OCI-M1 (cell line): ENCODE data around the gene NRGN.
A peak's percentile ranks its signal among the peaks of the same experiment; 100 is the strongest.
"Not testable (repeated sequence)": the region's sequence is repeated elsewhere in the genome, so short reads cannot be mapped to it uniquely, and the experiment has no call there.

Experiments used
- DNase-seq: peaks from one replicate; lab custom pipeline; 2025; lab: John Stamatoyannopoulos, UW

NRGN gene

GRCh38 chr11:124758355-124759265, 18.9 kb downstream of the NRGN start:
- peak; percentile 99 for DNase-seq

GRCh38 chr11:124759266-124760204, 19.8 kb downstream of the NRGN start:
- no peak for DNase-seq

DNA sequence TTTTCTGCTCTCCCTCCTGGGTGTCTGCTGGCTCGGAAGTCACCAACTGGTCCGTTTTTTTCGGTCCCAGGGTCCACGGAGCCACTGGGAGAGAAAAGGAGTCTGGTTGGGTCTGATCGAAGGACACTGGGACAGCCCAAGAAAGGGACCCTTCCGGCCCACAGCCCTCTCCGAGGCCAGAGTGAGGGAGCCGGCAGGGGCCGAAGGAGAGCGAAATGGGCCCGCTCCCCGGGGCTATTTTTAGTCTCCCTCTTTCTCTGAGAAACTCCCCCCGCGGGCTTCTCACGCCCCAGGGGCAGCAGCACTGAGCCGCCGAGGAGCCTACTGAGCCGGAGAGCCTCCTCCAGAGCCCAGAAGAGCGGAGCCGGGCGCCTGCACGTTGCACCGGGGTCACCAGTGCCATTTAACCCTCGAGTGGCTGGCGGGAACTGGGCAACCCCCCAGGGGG, 20.5 kb downstream of the NRGN start:
- DNase-seq = no peak

- no peak for DNase-seq
These were observed 21.1 kb downstream of the NRGN start for GRCh38 chr11:124760806-124761205.

- no peak for DNase-seq
These were observed 21.8 kb downstream of the NRGN start for GRCh38 chr11:124761301-124762104.

DNA sequence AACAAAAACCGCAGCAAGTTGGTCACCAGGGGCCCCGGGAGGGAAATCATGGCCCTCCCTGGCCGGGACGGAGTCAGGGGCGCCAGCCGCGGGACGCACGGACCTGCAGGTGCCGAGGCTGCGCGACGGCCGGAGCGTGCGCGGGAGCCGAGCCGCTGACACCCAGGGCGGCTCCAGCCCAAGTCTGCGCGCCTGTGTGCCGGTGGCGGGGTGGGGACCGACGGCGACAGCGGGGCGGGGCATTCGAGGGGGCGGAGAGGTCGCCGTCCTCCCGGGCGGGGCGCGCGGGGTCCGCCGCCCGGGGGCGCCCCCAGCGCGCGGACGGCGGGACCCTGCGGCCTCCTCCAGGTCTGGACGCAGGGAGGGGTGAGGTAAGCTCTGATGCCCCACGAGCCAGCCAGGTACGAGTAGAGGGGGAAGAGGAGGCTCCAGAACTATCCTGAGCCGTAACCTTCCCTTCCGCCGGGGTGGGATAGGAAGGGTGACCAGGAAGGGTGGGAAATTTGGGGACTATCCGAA, 22.4 kb downstream of the NRGN start, which contains the start of gene ESAM:
ESAM (minus strand) TSS at position 186 of the 519 bp plus-strand sequence; CDS start at position 50, 136 bp downstream.
- peak; percentile 76 for DNase-seq

GRCh38 chr11:124762624-124763155, 22.9 kb downstream of the NRGN start:
- peak; percentile 62 for DNase-seq

- peak; percentile 92 for DNase-seq
These were observed 23.6 kb downstream of the NRGN start for GRCh38 chr11:124763156-124763947.

GRCh38 chr11:124766156-124766555, 26.4 kb downstream of the NRGN start:
- DNase-seq = no peak

DNA sequence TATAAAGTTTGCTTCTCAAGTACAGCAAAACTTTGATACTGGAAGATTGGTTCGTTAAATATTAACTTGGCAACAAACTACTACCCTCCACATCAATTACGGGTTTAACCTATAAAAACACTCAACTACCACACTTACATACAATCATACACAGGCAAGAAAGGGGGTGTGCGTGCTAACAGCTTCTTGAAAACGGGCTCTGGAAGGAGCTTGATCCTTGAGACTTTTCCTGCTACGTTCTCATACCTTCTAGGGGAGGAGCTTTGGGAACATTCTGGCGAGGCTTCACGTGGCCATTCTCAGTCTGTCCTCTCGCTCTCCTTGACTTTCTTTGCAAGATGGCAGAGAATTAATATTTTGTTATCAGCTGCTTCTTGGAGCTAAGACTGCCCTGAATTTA, 29.2 kb downstream of the NRGN start:
- DNase-seq = no peak

- DNase-seq = no peak
These were observed 30.3 kb downstream of the NRGN start for GRCh38 chr11:124769806-124770774.

DNA sequence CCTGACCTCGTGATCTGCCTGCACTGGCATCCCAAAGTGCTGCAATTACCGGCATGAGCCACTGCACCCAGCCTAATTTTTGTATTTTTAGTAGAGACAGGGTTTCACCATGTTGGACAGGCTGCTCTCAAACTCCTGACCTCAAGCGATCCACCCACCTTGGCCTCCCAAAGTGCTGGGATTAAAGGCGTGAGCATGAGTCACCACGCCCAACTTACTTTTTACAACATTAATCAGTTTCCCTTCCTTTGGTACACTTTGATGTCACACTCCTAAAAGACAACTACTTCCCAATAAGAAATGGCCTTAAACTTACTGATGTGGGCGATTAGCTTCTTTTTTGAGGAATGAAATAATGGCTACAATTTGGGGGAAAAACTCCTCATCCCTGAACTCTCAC, 31.2 kb downstream of the NRGN start:
- not testable (repeated sequence) for DNase-seq

- DNase-seq = no peak
These were observed 37.3 kb downstream of the NRGN start for GRCh38 chr11:124776865-124777645.

GRCh38 chr11:124778281-124778680, 38.5 kb downstream of the NRGN start:
- no peak for DNase-seq

- no peak for DNase-seq
These were observed 39.8 kb downstream of the NRGN start for GRCh38 chr11:124779568-124779967.

GRCh38 chr11:124783002-124783401, 43.3 kb downstream of the NRGN start:
- no peak for DNase-seq

- DNase-seq = no peak
These were observed 44.3 kb downstream of the NRGN start for GRCh38 chr11:124784051-124784450.

- no peak for DNase-seq
These were observed 48.8 kb downstream of the NRGN start for GRCh38 chr11:124788521-124788920.
